GM12891 (cell line): ENCODE results near the gene FGFBP2.

Source experiments
- POLR2A ChIP-seq: IDR thresholded peaks from 2 replicates; pipeline ENCODE4 v1.6.1; 2011; ENCODE audit warnings: low read depth, low read length, control low read depth
- POLR2AphosphoS5 ChIP-seq: IDR thresholded peaks from 2 replicates; pipeline ENCODE4 v1.6.1; 2011; ENCODE audit warnings: low read depth, low read length, control low read depth
- SPI1 ChIP-seq: IDR thresholded peaks from 2 replicates; pipeline ENCODE4 v1.6.1; 2011; ENCODE audit warnings: low read depth, low read length, control low read depth

GRCh38 chr4:15947684-15948083 is 15.3 kb downstream of the FGFBP2 start:
- TF ChIP-seq POLR2A (no peak), POLR2AphosphoS5 (no peak), SPI1 (no peak)
